Panc1 (cell line): ENCODE results near the gene B4GALT3.

ENCODE experiments used
- CTCF ChIP-seq: fragments of 450-650 bp; IDR thresholded peaks from 2 replicates; pipeline ENCODE4 v1.5.1; 2017; ENCODE audit warnings: mild to moderate bottlenecking
- POLR2AphosphoS5 ChIP-seq: IDR thresholded peaks from 2 replicates; pipeline ENCODE4 v1.6.1; 2012; ENCODE audit warnings: mild to moderate bottlenecking, low read depth, low read length, moderate library complexity
- REST ChIP-seq, 2 experiments: IDR thresholded peaks; 2 replicates each; pipeline ENCODE4 v1.6.1; 2011 to 2012; ENCODE audit warnings: low read depth in 2 of 2, control low read depth in 1 of 2, low read length in 1 of 2, mild to moderate bottlenecking in 1 of 2, moderate library complexity in 1 of 2; ENCODE audit not compliant: insufficient read depth in 1 of 2
- SIN3A ChIP-seq: IDR thresholded peaks from 2 replicates; pipeline ENCODE4 v1.6.1; 2012; ENCODE audit warnings: low read depth, mild to moderate bottlenecking, low read length, moderate library complexity, borderline replicate concordance; ENCODE audit not compliant: insufficient read depth
- TCF7L2 ChIP-seq: IDR thresholded peaks from 2 replicates; pipeline ENCODE4 v1.6.1; 2011; ENCODE audit warnings: mild to moderate bottlenecking, low read depth, low read length, inconsistent platforms

DNA sequence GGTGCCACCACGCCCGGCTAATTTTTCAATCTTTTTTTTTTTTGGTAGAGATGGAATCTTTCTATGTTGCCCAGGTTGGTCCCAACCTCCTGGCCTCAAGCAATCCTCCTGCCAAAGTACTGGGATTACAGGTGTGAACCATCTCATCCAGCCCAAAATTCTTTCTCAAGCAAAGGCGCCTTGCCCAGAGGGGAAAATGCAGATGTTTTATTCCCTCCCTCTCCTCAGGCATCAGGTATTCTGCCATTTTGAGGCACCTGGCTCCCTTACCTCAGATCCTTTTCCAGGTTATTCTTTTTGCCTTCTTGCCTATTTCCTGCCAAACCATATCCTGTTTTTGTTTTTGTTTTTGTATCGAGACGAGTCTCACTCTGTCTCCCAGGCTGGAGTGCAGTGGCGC is 11.1 kb upstream of the B4GALT3 start:
- no peak for TF ChIP-seq CTCF
- TF ChIP-seq TCF7L2 = no peak
- TF ChIP-seq REST (IDR thresholded peaks at IDR 0.05; ENCODE audit: insufficient read depth in 1 of 2, low read depth in 2 of 2, low read length in 1 of 2) = no peak
- no peak for TF ChIP-seq POLR2AphosphoS5
- no peak for TF ChIP-seq SIN3A
